B cell (primary cell): Measurements from ENCODE around the gene STN1. TPM values are rescaled to one million over a fixed set of nuclear protein-coding genes. Genes with fewer than 3 reads are reported as not detected.

ENCODE experiments used
- ATAC-seq: fragments of 200-7000 bp; cut with Tn5 transposase; one replicate; pipeline ENCODE4 v1.10.0; 2021; ENCODE audit warnings: low read depth, mild to moderate bottlenecking, moderate number of reproducible peaks, moderate library complexity
- CTCF ChIA-PET: fragments of 350-600 bp; sonication (Branson Sonifier 250); formaldehyde crosslinking; loops from one replicate; lab custom pipeline; 2021; ENCODE audit warnings: antibody characterized with exemption, inconsistent platforms; lab: Charles Lee
- POLR2A ChIA-PET: fragments of 350-600 bp; sonication (Branson Sonifier 250); formaldehyde crosslinking; loops from one replicate; lab custom pipeline; 2021; ENCODE audit warnings: antibody characterized with exemption; lab: Charles Lee
- DNase-seq: peaks from one replicate; pipeline ENCODE4 v3.0.0; 2013
- H2AFZ ChIP-seq: 2 replicates; pipeline ENCODE4 v1.6.1; 2012; ENCODE audit warnings: mild to moderate bottlenecking, low read depth, low read length; ENCODE audit not compliant: insufficient read depth, poor library complexity, severe bottlenecking
- H3K27ac ChIP-seq, 2 donors: 1 replicate in 1 of 2; 2 replicates in 1 of 2; pipeline ENCODE4 v1.5.1; 2012 to 2013; ENCODE audit warnings: low read length in 2 of 2, mild to moderate bottlenecking in 2 of 2, moderate library complexity in 1 of 2
- H3K27me3 ChIP-seq, 4 experiments: fragments of 200-600 bp in 1 of 4; sonication (generic) in 1 of 4; replicated peaks in 1 of 4; 1 replicate in 2 of 4; 2 replicates in 2 of 4; pipeline versions ENCODE4 v1.6.1 to v1.7.0; 2013 to 2016; ENCODE audit warnings: low read length in 3 of 4, mild to moderate bottlenecking in 2 of 4, mixed read lengths in 1 of 4, moderate library complexity in 1 of 4; ENCODE audit not compliant: insufficient read depth in 4 of 4, control insufficient read depth in 3 of 4; ENCODE audit errors: control extremely low read depth in 1 of 4
- H3K36me3 ChIP-seq, 2 experiments: replicated peaks in 1 of 2; 1 replicate in 1 of 2; 2 replicates in 1 of 2; pipeline versions ENCODE4 v1.6.1 to v1.7.1; 2013; ENCODE audit warnings: low read length in 1 of 2; ENCODE audit not compliant: insufficient read depth in 2 of 2, control insufficient read depth in 1 of 2; ENCODE audit errors: control extremely low read depth in 1 of 2, extremely low read depth in 1 of 2
- H3K4me1 ChIP-seq, 2 donors: fragments of 200-600 bp in 1 of 2; sonication (generic) in 1 of 2; 1 replicate in 1 of 2; 2 replicates in 1 of 2; pipeline versions ENCODE4 v1.5.1 to v1.6.1; 2013 to 2017; ENCODE audit warnings: low read length in 2 of 2; ENCODE audit not compliant: control insufficient read depth in 2 of 2, insufficient read depth in 2 of 2
- H3K4me2 ChIP-seq: replicated peaks from 2 replicates; pipeline ENCODE3; 2012; ENCODE audit warnings: mild to moderate bottlenecking, low read depth, low read length; ENCODE audit not compliant: poor library complexity, severe bottlenecking
- H3K4me3 ChIP-seq, 5 experiments: fragments of 200-600 bp in 1 of 5; sonication (generic) in 1 of 5; 1 replicate in 3 of 5; 2 replicates in 2 of 5; pipeline versions ENCODE4 v1.5.1 to v1.7.0; 2011 to 2016; ENCODE audit warnings: low read length in 4 of 5, mild to moderate bottlenecking in 4 of 5, low read depth in 2 of 5, control low read depth in 1 of 5, moderate library complexity in 1 of 5; ENCODE audit not compliant: insufficient read depth in 1 of 5; ENCODE audit errors: control extremely low read depth in 1 of 5, extremely low read depth in 1 of 5
- H3K79me2 ChIP-seq: fragments of 200-600 bp; sonication (generic); one replicate; pipeline ENCODE4 v1.6.0; 2016; ENCODE audit warnings: low read length; ENCODE audit not compliant: control insufficient read depth, insufficient read depth
- H3K9ac ChIP-seq: fragments of 200-600 bp; sonication (generic); 2 replicates; pipeline ENCODE4 v1.6.1; 2017; ENCODE audit warnings: mild to moderate bottlenecking, low read length, moderate library complexity
- H3K9me3 ChIP-seq, 3 donors: one replicate each; pipeline versions ENCODE4 v1.6.1 to v1.7.1; 2013; ENCODE audit warnings: low read length in 2 of 3; ENCODE audit not compliant: control insufficient read depth in 2 of 3, insufficient read depth in 1 of 3; ENCODE audit errors: control extremely low read depth in 1 of 3
- H4K20me1 ChIP-seq: 2 replicates; pipeline ENCODE4 v1.6.0; 2012; ENCODE audit warnings: mild to moderate bottlenecking, low read length; ENCODE audit not compliant: insufficient read depth, control insufficient read depth, poor library complexity, severe bottlenecking
- H3K27ac Mint-ChIP-seq: one replicate; pipeline ENCODE4 v1.8.0; 2021; ENCODE audit warnings: mixed read lengths
- H3K27me3 Mint-ChIP-seq: one replicate; pipeline ENCODE4 v1.8.0; 2021; ENCODE audit warnings: mixed read lengths
- H3K4me1 Mint-ChIP-seq: one replicate; pipeline ENCODE4 v1.8.0; 2021; ENCODE audit warnings: mixed read lengths
- H3K4me3 Mint-ChIP-seq: one replicate; pipeline ENCODE4 v1.8.0; 2021; ENCODE audit warnings: mixed read lengths
- H3K9me3 Mint-ChIP-seq: one replicate; pipeline ENCODE4 v1.8.0; 2022; ENCODE audit warnings: mixed read lengths; ENCODE audit not compliant: insufficient read depth
- EZH2 ChIP-seq: IDR thresholded peaks from 2 replicates; pipeline ENCODE4 v1.6.1; 2012; ENCODE audit warnings: borderline replicate concordance, low read depth, mild to moderate bottlenecking, moderate library complexity, low read length; ENCODE audit not compliant: insufficient read depth, poor library complexity, severe bottlenecking
- WGBS: methylation state at CpG from one replicate; pipeline ENCODE4 v1.1.5; 2013; ENCODE audit warnings: missing lambda C conversion rate; ENCODE audit not compliant: insufficient coverage; 5-methylcytosine and 5-hydroxymethylcytosine counted together
- intact Hi-C: fragments of 100-400 bp; cut with micrococcal nuclease; formaldehyde crosslinking; loops from one replicate; pipeline ENCODE4 v1.10.0; 2022
- polyA plus RNA-seq: library from polyadenylated mRNA; depleted of rRNA; stranded (reverse); fragments of >200 nt; gene quantifications from 2 replicates; pipeline ENCODE4 v1.2.3, GENCODE V29; 2012
- total RNA-seq, 2 donors: library from RNA; stranded (reverse); fragments of 120-200 nt in 1 of 2; gene quantifications; 1 replicate in 1 of 2; 2 replicates in 1 of 2; pipeline versions ENCODE4 v1.2.3 to v1.2.4, GENCODE V29; 2013 to 2022
- TF ChIP-seq, protein P1 (sequence below): fragments of 200-600 bp; IDR thresholded peaks from one replicate; pipeline ENCODE4 v1.8.0; 2022; ENCODE audit warnings: antibody characterized with exemption, mild to moderate bottlenecking

Gene STN1
- total and polyA plus RNA-seq, 2 donors (not counting 1 experiment from before 2014, with no cell fraction given), result 16.3 to 24.5 TPM

GRCh38 chr10:103930449-103930848 lies 12.5 kb upstream of the STN1 start:
- no peak for TF ChIP-seq EZH2
- TF ChIP-seq, protein P1, sequence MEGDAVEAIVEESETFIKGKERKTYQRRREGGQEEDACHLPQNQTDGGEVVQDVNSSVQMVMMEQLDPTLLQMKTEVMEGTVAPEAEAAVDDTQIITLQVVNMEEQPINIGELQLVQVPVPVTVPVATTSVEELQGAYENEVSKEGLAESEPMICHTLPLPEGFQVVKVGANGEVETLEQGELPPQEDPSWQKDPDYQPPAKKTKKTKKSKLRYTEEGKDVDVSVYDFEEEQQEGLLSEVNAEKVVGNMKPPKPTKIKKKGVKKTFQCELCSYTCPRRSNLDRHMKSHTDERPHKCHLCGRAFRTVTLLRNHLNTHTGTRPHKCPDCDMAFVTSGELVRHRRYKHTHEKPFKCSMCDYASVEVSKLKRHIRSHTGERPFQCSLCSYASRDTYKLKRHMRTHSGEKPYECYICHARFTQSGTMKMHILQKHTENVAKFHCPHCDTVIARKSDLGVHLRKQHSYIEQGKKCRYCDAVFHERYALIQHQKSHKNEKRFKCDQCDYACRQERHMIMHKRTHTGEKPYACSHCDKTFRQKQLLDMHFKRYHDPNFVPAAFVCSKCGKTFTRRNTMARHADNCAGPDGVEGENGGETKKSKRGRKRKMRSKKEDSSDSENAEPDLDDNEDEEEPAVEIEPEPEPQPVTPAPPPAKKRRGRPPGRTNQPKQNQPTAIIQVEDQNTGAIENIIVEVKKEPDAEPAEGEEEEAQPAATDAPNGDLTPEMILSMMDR, result no peak
- Mint-ChIP-seq H3K27ac (no peak overlapping the region), H3K4me1 (no peaks in the 10 kb centered on the region), H3K4me3 (no peak overlapping the region), H3K9me3 (no peaks in the 10 kb centered on the region), H3K27me3 (no peaks in the 10 kb centered on the region)
- Histone ChIP-seq H3K9ac (no peak overlapping the region), H2AFZ (no peak overlapping the region), H3K27ac (no peak overlapping the region), H3K36me3 (no peaks in the 10 kb centered on the region), H3K79me2 (no peaks in the 10 kb centered on the region), H3K4me3 (no peak overlapping the region), H3K4me1 (no peaks in the 10 kb centered on the region), H3K27me3 (no peaks in the 10 kb centered on the region), H3K9me3 (no peaks in the 10 kb centered on the region), H3K4me2 (no peak overlapping the region), H4K20me1 (no peaks in the 10 kb centered on the region)
- ChIA-PET POLR2A (no interaction called here), CTCF (no interaction called here)
- ATAC-seq (no peak), DNase-seq (no peak)
- intact Hi-C loops, result no loop called here
- no CpG with 5 or more reads among the region's 1 CpG for WGBS

GRCh38 chr10:103929381-103929921 lies 11.5 kb upstream of the STN1 start:
- H3K9ac ChIP-seq, result no peak overlapping the region
- TF ChIP-seq EZH2, result no peak
- TF ChIP-seq, protein P1, result no peak
- no peak overlapping the region for H3K4me3 ChIP-seq
- H3K4me2 ChIP-seq, result no peak overlapping the region
- ChIA-PET CTCF (no interaction called here), POLR2A (no interaction called here)
- no peaks in the 10 kb centered on the region for H3K27me3 Mint-ChIP-seq
- no peaks in the 10 kb centered on the region for H3K9me3 ChIP-seq
- no peaks in the 10 kb centered on the region for H3K4me1 Mint-ChIP-seq
- H3K27ac Mint-ChIP-seq, result no peak overlapping the region
- no peaks in the 10 kb centered on the region for H3K4me1 ChIP-seq
- ATAC-seq (no peak), DNase-seq (no peak)
- 94% methylated on average over 4 of the region's 7 CpGs for WGBS
- no peak overlapping the region for H3K4me3 Mint-ChIP-seq
- H3K36me3 ChIP-seq, result no peaks in the 10 kb centered on the region
- H2AFZ ChIP-seq, result no peak overlapping the region
- H3K9me3 Mint-ChIP-seq, result no peaks in the 10 kb centered on the region
- H3K27me3 ChIP-seq, result no peaks in the 10 kb centered on the region
- no peaks in the 10 kb centered on the region for H3K79me2 ChIP-seq
- no peaks in the 10 kb centered on the region for H4K20me1 ChIP-seq
- intact Hi-C loops, result no loop called here
- H3K27ac ChIP-seq, result no peak overlapping the region
